ENCODE data around the gene GPR3.

GRCh38 chr1:27427816-27428315, 35.4 kb downstream of the GPR3 start:
- no peak for TF ChIP-seq CTCF (conservative IDR thresholded peaks at IDR 0.05; ENCODE audit: low read length)
- no peak for TF ChIP-seq EZH2phosphoT487 (IDR thresholded peaks at IDR 0.05; ENCODE audit: borderline replicate concordance)
